Embryonic facial prominence (tissue), 1 donor: ENCODE data around the gene ADAM8.

ENCODE experiments used
- DNase-seq: peaks from one replicate; pipeline ENCODE4 v3.0.0-alpha.2; 2016; ENCODE audit errors: extremely low spot score

Gene ADAM8

DNA sequence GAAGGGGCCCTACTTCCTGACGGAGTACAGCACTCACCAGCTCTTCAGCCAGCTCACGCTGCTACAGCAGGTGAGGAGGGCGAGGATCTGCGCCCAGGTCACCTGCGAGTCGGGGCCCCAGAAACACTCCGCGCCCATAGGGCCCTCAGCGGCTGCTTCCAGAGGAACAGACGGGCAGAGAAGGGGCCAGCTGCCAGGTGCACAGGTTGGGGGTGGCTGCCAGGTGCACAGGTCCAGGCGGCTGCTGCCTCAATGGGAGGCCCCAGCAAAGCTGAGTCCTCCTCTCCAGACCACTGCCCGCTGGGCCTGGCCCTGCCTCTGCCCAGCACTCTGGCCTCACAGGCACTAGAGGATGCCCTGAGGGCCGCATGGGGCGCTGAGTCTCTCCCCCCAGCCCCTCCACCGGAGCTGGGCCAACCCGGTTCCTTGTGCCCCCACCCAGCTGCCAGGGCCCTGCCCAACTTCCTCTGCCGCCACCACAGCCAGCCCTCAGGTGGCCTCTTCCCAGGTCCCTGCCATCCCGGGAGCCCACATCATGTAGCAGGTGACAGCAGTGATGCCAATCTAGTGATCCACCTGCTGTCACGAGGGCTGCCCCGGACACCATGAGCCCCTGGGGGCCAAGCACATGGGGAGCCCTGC, 63.7 kb downstream of the ADAM8 start:
- no peak for DNase-seq
